ENCODE measurements around the gene PTPN5. TPM values are rescaled to one million over a fixed set of nuclear protein-coding genes. Genes with fewer than 3 reads are reported as not detected.

PTPN5 gene
- total RNA-seq, 1 experiment from 2014 or later, result not detected

DNA sequence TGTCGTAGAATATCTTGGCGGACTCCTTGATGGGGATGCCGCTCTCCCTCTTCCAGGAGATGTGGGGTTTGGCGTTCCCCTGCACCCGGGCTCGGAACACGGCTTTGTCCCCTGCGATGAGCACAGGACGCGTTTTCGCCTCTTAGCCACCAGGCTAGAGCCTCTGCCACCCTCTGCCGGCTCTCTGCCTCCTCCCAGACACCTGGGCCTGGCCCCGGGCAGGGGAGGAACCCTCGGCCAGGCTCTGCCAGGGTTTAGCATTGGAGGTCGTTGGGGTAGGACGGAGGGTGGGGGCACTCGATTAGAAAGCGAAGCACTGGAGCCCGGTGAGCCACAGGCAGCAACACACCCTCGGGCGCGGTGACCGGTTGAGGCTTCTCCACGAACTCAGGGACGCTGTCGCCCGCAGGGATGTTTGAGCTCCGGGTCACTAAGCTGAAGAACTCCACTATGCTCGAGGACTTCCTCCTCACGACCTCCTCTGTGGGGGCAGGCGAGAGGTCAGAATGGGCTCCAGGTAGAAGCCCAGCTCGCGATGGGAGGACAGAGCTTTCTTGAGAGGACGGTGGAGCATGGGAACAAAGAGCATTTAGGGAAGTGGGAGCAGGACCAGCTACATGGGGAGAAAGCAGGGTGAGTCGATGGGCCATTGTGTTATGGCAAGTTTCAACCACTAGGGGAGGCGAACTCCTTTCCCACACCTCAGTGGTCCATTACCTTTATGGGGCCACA, 69.9 kb downstream of the PTPN5 start:
- peak; percentile 69 for DNase-seq (ENCODE audit: low spot score)
- in situ Hi-C loops (cut with HindIII; ENCODE audit: low sequenced_read_pairs), result no loop called here

DNA sequence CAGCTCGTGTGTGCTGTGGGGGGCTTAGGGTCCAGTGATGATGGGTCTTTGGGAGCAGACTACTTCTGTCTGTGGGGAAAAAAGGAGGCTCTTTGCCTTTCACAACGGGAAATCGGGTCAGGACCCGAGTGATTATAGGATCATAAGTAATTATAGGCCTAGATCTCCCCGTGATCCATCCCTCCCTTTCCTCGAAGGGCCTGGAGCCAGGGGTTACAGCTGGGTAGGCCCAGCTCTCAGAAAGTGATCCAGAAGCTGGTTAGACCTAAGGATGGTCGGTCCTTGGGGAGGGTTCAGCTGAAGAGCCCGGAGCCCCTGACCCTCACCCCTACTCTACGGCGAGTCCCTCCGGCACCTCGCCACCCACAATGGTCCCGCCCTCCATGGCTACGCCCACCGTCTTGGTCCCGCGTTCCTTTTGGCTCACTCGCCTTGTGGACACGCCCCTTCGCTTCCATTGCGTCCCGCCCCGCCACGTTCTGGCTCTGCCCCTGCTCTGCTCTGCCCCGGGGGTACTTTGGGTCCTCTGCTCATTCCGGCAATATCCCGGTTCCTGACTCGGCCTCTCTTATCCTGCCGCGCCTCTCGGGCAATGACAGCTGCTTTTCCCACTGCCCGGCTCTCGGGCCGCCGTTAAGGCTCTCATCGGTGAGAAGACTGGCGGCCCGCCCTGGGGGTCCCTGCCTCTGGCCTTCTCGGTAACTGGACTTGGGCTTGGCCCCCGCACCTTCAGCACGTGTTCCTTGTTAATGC, 70.6 kb downstream of the PTPN5 start:
- peak; percentile 77 for DNase-seq (ENCODE audit: low spot score)
- in situ Hi-C loops (cut with HindIII; ENCODE audit: low sequenced_read_pairs), result no loop called here

DNA sequence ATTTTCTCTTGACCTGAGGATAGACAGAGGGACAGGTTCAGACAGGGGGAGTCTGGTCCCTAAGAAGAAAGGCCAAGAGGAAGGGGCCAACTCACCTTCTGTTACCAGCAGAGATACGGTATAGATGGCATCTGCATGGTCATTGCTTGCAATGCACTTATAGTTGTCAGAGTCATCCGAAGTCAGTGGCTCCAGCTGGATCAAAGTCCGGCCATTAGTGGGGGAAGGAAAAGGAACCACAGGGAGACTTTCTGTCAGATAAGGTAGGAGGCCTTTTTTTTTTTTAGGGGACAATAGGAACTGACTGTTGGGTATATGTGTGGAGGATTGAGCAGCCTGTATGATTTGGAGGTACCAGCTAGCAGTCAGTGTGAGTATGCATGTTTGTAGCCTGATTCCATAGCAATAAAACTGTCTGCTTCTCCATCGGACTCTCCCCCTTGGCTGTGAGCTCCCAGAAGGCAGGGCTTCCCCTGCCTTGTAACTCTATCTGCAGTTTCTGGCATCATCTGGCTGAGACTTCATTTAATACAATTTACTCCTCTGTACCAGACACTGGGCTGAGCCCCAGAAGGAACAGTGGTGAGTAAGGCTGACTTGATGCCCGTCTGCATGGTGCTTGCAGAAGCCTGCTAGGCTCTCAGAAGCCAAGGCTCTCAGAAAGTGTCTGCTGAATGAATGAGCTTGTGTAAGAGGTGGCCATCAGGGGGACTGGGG, 71.3 kb downstream of the PTPN5 start:
- DNase-seq (ENCODE audit: low spot score), result peak; percentile 10
- in situ Hi-C loops (cut with HindIII; ENCODE audit: low sequenced_read_pairs), result no loop called here

DNA sequence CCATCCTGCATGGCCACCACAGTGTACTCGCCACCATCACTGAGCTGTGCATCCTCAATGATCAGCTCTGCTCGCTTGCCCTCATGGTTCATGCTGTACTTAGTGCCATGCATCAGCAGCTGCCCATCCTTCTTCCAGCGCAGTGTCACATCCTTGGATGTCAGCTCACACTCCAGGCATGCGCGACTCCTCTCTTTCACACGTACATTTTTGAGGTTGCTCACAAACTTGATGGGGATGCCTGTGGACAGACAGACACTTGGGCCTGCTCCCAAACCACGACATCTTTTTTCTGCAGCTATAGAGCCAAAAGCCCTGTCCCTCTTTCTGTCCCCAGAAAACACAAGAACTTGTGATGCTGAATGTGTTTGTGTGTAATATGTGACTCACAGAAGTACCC, 76.1 kb downstream of the PTPN5 start:
- in situ Hi-C loops (cut with HindIII; ENCODE audit: low sequenced_read_pairs), result no loop called here
- DNase-seq (ENCODE audit: low spot score), result no peak

DNA sequence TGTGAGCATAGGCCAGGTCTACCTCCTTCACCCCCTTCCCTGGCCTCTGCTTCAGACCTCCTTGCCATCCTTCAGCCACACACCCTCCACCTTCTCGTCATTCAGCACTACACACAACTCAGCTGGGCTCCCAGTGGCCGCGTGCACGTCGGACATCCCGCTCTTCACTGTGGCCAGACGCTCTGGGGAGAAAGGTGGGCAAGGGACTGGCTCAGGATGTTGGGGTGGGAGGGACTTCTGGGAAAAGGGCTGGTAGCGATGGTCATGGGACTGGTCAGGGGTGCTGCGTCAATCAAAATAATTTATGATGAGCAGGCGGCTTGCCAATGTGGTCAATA, 77.2 kb downstream of the PTPN5 start:
- no peak for DNase-seq (ENCODE audit: low spot score)
- in situ Hi-C loops (cut with HindIII; ENCODE audit: low sequenced_read_pairs), result no loop called here

DNA sequence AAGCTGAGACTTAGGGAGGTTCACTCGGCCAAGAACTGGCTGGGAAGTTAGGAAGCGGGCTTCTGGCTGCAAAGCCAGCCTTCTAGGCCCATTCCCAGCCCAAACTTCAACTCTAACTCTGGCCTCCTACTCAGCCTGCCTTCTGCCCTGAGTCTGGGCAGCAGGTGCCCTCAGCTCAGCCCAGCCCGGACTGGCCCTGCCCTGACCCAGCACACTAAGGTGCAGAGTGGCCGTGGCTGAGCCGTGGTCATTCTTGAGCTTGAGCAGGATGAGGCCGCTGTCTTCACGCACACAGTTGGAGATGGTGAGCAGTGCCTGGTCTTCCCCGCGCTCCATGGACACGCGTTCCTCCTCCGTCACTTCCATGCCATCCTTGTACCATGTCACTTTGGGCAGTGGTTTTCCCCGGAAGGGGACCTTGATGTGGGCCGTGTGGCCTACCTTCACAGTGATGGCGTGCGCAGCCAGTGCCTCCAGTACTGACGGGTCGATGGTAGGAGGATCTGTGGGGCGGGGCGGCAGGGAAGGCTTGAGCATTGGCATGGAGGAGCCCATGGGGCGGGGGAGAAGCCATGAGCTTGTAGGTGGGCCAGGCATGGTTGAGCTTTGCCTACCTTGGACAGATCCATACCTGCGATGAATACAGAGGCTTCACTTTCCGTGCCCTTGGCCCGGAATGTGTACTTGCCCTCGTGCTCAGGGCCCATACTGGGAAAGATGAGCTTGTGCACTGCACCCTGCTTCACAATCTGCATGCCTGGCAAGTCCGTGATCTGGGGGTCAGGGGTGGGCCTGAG, 77.8 kb downstream of the PTPN5 start:
- in situ Hi-C loops (cut with HindIII; ENCODE audit: low sequenced_read_pairs), result no loop called here
- DNase-seq (ENCODE audit: low spot score), result no peak

DNA sequence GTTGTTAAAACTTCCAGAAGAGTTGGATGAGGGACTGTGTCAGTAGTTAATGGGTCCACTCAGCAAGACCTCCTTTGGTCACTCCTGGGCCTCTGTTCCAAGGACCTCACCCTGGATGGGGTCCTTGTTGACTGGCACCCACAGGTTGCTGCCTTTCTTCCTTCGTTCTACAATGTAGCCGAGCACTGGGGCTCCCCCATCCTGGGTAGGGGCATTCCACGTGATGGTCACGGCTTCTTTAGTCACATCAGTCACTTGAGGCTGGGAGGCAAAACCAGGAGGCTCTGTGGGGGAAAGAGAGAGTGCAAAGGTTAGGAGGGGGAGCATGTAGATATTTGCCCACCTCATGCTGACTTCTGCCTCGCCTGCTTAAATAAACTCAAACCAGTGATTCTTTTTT, 81.1 kb downstream of the PTPN5 start:
- in situ Hi-C loops (cut with HindIII; ENCODE audit: low sequenced_read_pairs), result no loop called here
- no peak for DNase-seq (ENCODE audit: low spot score)

DNA sequence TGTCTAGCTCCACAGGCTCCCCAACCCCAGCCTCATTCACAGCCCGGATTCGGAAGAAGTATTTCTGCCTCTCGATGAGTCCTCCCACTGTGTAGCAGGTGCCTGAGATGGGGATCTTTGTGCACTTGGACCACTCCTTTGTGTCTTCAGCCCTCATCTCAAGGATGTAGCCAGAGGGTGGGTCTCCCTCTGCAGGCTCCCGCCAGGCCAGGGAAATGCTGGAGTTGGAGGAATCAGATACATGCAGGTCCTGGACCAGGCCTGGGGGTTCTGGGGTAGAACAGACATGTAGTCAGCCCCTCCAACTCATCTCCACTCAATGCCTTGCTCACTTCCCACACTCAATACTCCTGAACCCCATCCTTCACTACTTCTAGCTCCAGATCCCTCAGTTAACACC, 82.2 kb downstream of the PTPN5 start:
- no peak for DNase-seq (ENCODE audit: low spot score)
- in situ Hi-C loops (cut with HindIII; ENCODE audit: low sequenced_read_pairs), result no loop called here

DNA sequence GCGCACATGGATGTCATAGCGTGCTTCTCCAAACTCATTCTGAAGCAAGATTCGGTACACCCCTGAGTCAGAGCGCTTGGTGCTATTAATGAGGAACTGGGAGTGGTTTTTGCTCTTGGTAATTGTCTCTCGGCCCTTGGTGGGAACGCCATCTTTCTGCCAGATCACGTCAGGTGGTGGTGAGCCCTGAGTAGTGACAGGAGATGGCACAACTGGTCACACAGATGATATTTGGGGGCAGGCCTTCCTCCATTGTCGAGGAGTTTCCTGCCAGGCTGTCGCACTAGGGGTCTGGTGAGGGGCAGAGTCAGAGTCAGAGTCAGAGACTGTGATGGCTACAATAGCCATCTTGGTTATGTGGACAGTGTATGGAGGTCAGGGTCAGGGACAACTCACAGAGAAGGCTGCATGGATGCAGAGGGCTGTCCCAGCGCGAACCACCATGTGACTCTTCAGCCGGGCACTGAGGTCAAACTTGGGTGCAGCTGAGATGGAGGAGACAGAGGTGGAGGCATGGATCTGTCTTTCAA, 83.7 kb downstream of the PTPN5 start:
- in situ Hi-C loops (cut with HindIII; ENCODE audit: low sequenced_read_pairs), result no loop called here
- DNase-seq (ENCODE audit: low spot score), result no peak

DNA sequence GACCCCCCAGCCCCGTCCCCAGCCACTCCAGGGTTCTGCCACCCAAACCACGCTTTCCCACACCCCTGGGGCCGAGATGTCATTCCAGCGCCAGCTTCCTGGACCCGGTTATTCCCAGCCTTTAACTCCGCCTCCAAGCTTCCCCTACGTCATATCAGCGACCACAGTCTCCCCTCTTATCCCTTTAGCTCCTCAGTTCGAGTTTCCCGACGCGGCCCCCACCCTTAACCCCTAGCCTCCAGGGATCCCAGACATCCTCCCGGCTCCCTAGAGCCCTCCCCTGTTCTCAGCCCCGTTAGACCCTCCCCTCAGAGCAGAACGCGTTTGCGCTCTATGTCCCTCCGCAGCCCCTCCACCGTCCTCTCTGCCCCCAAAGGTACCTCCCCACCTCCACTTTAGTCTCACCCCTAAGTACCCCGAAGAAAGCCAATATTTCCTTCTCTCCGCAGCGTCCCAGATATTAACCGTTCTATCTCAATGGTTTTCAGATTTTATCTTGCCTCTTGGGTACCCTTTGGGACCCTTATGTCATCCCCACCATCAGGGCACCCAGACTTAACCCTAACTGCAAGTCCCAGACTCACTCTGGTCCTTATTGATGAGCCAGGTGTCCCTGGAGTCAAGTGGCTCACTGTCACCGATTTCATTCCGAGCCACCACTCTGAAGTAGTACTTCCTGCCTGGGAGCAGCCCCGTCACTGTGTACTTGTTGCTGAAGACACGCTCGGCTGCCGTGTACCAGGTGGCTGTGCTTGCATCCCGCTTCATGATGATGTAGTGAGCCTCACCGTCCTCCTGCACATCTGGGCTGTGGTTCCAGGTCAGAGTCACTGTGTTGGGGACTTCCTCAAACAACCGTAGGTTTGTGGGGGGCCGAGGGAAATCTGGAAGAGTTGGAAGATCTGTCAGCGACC, 85.0 kb downstream of the PTPN5 start:
- peak; percentile 63 for DNase-seq (ENCODE audit: low spot score)
- in situ Hi-C loops (cut with HindIII; ENCODE audit: low sequenced_read_pairs), result no loop called here

DNA sequence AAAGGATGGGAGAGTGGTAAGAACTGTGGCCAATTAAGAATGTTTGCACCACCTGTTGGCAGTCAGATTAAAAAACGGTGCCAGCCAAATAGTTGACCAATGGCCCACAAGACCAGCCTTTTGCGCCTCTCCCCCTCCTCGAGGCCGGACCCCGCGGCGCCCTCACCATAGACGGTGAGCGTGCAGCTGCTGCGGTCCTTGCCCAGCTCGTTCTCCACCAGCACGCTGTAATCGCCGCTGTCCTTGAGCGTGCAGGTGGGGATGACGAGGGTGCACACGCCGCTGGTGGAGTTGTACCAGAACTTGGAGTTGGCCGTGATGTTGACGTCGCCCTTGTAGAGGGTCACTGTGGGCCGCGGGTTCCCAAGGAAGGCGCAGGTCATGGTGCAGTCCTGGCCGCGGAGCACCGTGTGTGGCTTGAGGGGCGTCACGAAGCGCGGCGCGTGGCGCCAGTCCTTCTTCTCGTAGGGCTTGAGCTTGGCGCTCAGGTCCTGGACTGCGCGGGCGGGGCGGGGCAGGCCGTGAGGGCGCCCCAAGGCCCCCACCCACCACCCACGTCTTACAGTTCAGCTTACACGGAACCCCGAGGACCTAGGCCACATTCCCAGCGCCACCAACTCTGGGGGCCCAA, 85.8 kb downstream of the PTPN5 start:
- peak; percentile 23 for DNase-seq (ENCODE audit: low spot score)
- in situ Hi-C loops (cut with HindIII; ENCODE audit: low sequenced_read_pairs), result no loop called here

DNA sequence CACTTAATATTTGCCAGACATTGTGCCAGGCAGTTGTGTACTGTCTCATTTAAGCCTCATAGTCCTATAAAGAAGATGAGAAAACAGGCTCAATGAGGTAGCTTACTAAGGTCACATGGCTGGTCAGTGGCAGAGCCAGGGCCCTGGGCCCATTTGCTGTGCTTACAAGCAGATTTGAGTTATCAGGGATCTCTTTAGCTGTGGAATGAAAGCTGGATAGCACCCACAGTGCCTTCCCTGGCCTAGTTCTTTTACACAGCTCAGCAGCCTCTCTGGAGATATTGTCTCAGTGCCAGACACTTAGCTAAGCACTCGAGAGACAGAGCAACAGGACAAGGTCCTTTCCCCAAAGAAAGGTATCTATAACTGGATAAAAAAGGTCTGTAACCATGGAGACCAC, 86.9 kb downstream of the PTPN5 start:
- peak; percentile 30 for DNase-seq (ENCODE audit: low spot score)
- in situ Hi-C loops (cut with HindIII; ENCODE audit: low sequenced_read_pairs), result no loop called here

DNA sequence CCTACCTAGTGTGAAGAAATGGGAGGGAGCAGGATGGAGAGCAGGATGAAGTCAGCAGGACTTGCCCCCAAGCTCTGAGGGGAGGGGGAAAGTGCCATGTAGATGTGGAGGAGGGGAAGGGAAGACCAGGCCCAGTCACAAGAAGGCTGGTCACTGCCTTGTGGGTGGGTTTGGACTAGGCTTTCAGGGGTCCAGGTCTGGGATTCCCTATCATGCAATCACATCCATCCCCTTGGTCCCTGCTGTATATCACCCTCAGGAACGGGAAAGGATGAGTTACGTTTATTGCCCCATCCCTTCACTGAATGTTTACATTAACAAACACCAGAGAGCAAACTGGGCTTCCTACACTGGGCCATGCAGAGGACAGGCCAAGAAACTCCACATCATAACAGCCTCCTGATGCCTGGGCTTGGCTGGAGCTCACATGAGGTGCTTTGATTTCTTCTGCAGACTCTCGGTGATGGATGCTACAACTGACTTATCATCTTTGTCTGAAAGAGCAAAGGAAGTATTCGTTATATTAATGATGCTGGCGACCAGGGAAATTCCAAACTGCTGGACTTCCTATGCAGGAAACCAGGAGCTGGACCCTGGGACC, 87.5 kb downstream of the PTPN5 start:
- DNase-seq (ENCODE audit: low spot score), result no peak
- in situ Hi-C loops (cut with HindIII; ENCODE audit: low sequenced_read_pairs), result no loop called here

DNA sequence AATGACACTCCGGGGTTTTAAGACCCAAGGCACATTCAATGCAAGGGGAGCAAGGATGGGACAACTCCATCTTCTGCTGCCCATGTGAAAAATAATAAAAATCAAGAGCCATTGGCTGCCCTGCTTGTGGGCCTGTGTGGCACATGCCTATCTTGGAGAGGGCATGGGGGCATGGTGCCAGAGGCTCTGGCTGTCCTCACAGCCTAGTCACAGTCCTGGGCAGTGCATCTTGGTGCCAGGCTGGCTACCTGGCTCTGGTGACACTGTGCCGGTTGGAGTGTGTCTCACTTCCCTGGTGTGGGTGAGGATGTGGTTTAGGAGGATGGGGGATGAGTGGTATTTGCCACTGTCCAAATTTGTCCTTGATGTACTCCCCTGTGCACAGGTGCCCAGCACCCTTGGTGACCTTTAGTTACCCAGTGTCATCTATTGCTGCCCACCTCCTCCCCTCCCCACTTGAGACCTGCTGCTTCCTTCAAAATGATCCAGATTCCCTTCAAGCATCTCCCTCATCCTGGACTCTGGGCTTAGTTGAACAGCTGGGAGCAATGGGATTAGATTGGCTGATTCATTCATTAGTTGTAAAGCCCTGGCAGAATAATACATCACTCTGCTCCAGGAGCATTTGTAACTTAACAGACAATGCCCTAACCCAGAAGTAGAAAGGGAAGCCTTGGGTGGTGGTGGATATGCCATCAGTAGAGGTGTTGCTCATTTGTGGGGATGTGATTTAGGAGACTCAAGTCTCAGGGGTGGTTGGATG, 88.4 kb downstream of the PTPN5 start:
- in situ Hi-C loops (cut with HindIII; ENCODE audit: low sequenced_read_pairs), result no loop called here
- no peak for DNase-seq (ENCODE audit: low spot score)

DNA sequence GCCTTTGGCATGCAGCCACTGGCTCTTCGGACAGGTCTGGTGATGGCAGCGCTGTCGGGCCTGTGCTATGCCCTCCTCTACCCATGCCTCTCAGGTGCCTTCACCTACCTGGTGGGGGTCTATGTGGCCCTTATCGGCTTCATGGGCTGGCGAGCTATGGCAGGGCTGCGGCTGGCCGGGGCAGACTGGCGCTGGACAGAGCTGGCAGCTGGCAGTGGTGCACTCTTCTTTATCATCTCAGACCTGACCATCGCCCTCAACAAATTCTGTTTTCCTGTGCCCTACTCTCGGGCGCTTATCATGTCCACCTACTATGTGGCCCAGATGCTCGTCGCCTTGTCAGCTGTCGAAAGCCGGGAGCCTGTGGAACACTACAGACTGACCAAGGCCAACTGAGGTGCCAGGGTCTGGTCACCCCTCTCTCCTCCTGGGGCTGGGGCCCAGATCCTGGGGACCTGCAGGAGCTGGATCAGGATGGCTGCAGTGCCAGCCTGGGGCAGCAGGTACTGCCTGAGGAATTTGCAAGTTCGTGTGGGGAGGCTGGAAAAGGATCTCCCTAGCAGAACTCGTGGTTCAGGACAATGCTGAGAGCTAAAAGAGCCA, 89.9 kb downstream of the PTPN5 start:
- no peak for DNase-seq (ENCODE audit: low spot score)
- in situ Hi-C loops (cut with HindIII; ENCODE audit: low sequenced_read_pairs), result no loop called here

DNA sequence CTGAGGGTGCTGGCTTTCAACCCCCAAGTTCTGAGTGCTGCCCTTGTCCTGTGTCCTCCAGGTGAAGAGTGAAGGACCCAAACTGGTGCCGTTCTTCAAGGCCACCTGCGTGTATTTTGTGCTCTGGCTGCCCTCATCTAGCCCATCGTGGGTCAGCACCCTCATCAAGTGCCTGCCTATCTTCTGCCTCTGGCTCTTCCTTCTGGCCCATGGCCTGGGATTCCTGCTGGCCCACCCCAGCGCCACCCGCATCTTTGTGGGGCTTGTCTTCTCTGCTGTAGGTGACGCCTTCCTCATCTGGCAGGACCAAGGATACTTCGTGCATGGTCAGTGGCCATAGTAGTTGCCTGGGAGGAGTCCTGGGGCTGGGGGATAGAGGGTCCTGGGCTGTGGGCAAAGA, 90.7 kb downstream of the PTPN5 start:
- DNase-seq (ENCODE audit: low spot score), result no peak
- in situ Hi-C loops (cut with HindIII; ENCODE audit: low sequenced_read_pairs), result no loop called here

DNA sequence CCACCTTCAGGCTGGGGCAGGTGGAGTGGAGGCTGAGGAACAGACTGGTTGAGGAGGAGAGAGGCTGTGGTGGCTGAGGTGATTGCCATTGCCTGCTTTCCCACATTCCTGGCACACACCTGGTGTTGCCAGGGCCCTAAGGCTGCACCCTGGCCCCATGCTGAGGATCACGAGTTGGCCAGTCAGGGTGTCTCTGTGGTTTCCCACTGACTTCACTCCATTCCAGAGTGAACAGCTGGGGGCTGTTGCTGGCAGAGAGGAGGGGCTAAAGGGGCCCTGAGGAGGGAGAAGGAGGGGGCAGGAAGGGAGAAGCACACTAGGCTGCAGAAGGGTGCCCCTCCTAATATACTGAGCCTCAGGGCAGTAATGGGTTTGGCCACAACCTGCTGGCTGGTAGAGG, 91.2 kb downstream of the PTPN5 start:
- DNase-seq (ENCODE audit: low spot score), result no peak
- in situ Hi-C loops (cut with HindIII; ENCODE audit: low sequenced_read_pairs), result no loop called here

All from G401 (cell line).